NCI-H2196 (cell line): ENCODE measurements around the gene PSG5.
A peak's percentile ranks its signal among the peaks of the same experiment; 100 is the strongest.
"Not testable (repeated sequence)": the region's sequence is repeated elsewhere in the genome, so short reads cannot be mapped to it uniquely, and the experiment has no call there.

ENCODE experiments used
- DNase-seq: peaks from one replicate; lab custom pipeline; 2025; ENCODE audit not compliant: unreplicated experiment; lab: John Stamatoyannopoulos, UW

The PSG5 gene

GRCh38 chr19:43186311-43186935 lies at the start of gene PSG5:
Gene PSG5, minus strand, starts transcription at chr19:43186536. Its CDS starts 131 bp downstream, at chr19:43186405.
- DNase-seq = not testable (repeated sequence)

GRCh38 chr19:43235686-43236085 lies 49.4 kb upstream of the PSG5 start:
- DNase-seq = not testable (repeated sequence)

GRCh38 chr19:43229315-43229714 lies 43.0 kb upstream of the PSG5 start:
- DNase-seq = no peak

- DNase-seq = not testable (repeated sequence)
Observed at GRCh38 chr19:43228730-43229129, 42.4 kb upstream of the PSG5 start.

GRCh38 chr19:43226986-43227385 lies 40.6 kb upstream of the PSG5 start:
- not testable (repeated sequence) for DNase-seq

- no peak for DNase-seq
Observed at GRCh38 chr19:43224855-43225253, 38.5 kb upstream of the PSG5 start.

GRCh38 chr19:43224201-43224854 lies 38.0 kb upstream of the PSG5 start:
- DNase-seq = not testable (repeated sequence)

- not testable (repeated sequence) for DNase-seq
Observed at GRCh38 chr19:43221891-43222290, 35.6 kb upstream of the PSG5 start.

- not testable (repeated sequence) for DNase-seq
Observed at GRCh38 chr19:43219136-43219535, 32.8 kb upstream of the PSG5 start.

GRCh38 chr19:43215881-43216280 lies 29.5 kb upstream of the PSG5 start:
- not testable (repeated sequence) for DNase-seq

- DNase-seq = no peak
Observed at GRCh38 chr19:43207991-43208390, 21.7 kb upstream of the PSG5 start.

GRCh38 chr19:43207174-43207573 lies 20.8 kb upstream of the PSG5 start:
- peak; percentile 9 for DNase-seq

GRCh38 chr19:43205471-43206105 lies 19.3 kb upstream of the PSG5 start, which contains the start of gene PSG4:
Gene PSG4, minus strand, starts transcription at chr19:43205638. Its CDS starts 102 bp downstream, at chr19:43205536.
- DNase-seq = not testable (repeated sequence)

- DNase-seq = not testable (repeated sequence)
Observed at GRCh38 chr19:43203611-43204010, 17.3 kb upstream of the PSG5 start.

GRCh38 chr19:43201891-43202290 lies 15.6 kb upstream of the PSG5 start:
- not testable (repeated sequence) for DNase-seq

GRCh38 chr19:43201337-43201801 lies 15.0 kb upstream of the PSG5 start:
- DNase-seq = not testable (repeated sequence)

GRCh38 chr19:43198686-43199419 lies 12.5 kb upstream of the PSG5 start:
- DNase-seq = not testable (repeated sequence)

GRCh38 chr19:43197666-43198397 lies 11.5 kb upstream of the PSG5 start:
- DNase-seq = not testable (repeated sequence)

- not testable (repeated sequence) for DNase-seq
Observed at GRCh38 chr19:43194397-43194796, 8.1 kb upstream of the PSG5 start.

- not testable (repeated sequence) for DNase-seq
Observed at GRCh38 chr19:43192381-43193155, 6.2 kb upstream of the PSG5 start.
